Measurements from ENCODE around the gene PRPSAP2.
"Not testable (repeated sequence)": the region's sequence is repeated elsewhere in the genome, so short reads cannot be mapped to it uniquely, and the experiment has no call there.

Gene PRPSAP2

GRCh38 chr17:18857864-18858566 lies at the start of gene PRPSAP2:
Gene PRPSAP2 (plus strand): TSS chr17:18858131. CDS start chr17:18865834, 7,703 bp downstream.
- peak within 1 kb of the TSS; percentile 92 for H3K4me3 ChIP-seq
- peak; percentile 32 for DNase-seq (ENCODE audit: low read depth, low spot score)
- H3K9ac ChIP-seq (ENCODE audit: insufficient read length), result peak within 1 kb of the TSS; percentile 85
- H3K27ac ChIP-seq, result peak within 1 kb of the TSS; percentile 67; the same call in 1 of the 2 replicates
- no peaks in the 10 kb centered on the region for H3K9me3 ChIP-seq (ENCODE audit: low read depth, low read length)
- H3K36me3 ChIP-seq (ENCODE audit: insufficient read depth, low read length), result no peaks in the 10 kb centered on the region
- TF ChIP-seq POLR2AphosphoS5 (IDR thresholded peaks at IDR 0.05; ENCODE audit: borderline replicate concordance, low read depth, low read length), result peak; percentile 61
- TF ChIP-seq FOXP2 (optimal IDR thresholded peaks at IDR 0.05; ENCODE audit: control extremely low read depth, extremely low read length, insufficient read depth), result no peak

GRCh38 chr17:18815924-18816323 lies 42.0 kb upstream of the PRPSAP2 start:
- H3K4me3 ChIP-seq; H3K27ac ChIP-seq; H3K9ac ChIP-seq (ENCODE audit: insufficient read length); DNase-seq (ENCODE audit: low read depth, low spot score); H3K36me3 ChIP-seq (ENCODE audit: insufficient read depth, low read length); H3K9me3 ChIP-seq (ENCODE audit: low read depth, low read length): not testable (repeated sequence)

- not testable (repeated sequence) for H3K27ac ChIP-seq; H3K9ac ChIP-seq (ENCODE audit: insufficient read length); DNase-seq (ENCODE audit: low read depth, low spot score); H3K4me3 ChIP-seq; H3K9me3 ChIP-seq (ENCODE audit: low read depth, low read length); H3K36me3 ChIP-seq (ENCODE audit: insufficient read depth, low read length)
Measured at GRCh38 chr17:18816489-18817371, 41.2 kb upstream of the PRPSAP2 start.

- not testable (repeated sequence) for DNase-seq (ENCODE audit: low read depth, low spot score); H3K4me3 ChIP-seq; H3K9ac ChIP-seq (ENCODE audit: insufficient read length); H3K27ac ChIP-seq; H3K9me3 ChIP-seq (ENCODE audit: low read depth, low read length); H3K36me3 ChIP-seq (ENCODE audit: insufficient read depth, low read length)
Measured at GRCh38 chr17:18821430-18821829, 36.5 kb upstream of the PRPSAP2 start.

- not testable (repeated sequence) for H3K36me3 ChIP-seq (ENCODE audit: insufficient read depth, low read length); DNase-seq (ENCODE audit: low read depth, low spot score); H3K9ac ChIP-seq (ENCODE audit: insufficient read length); H3K9me3 ChIP-seq (ENCODE audit: low read depth, low read length); H3K4me3 ChIP-seq; H3K27ac ChIP-seq
Measured at GRCh38 chr17:18827613-18828012, 30.3 kb upstream of the PRPSAP2 start.

GRCh38 chr17:18848501-18848900 lies 9.4 kb upstream of the PRPSAP2 start:
- Histone ChIP-seq H3K9me3 (ENCODE audit: low read depth, low read length) (no peaks in the 10 kb centered on the region), H3K4me3 (no peak overlapping the region), H3K27ac (no peak overlapping the region), H3K9ac (ENCODE audit: insufficient read length) (no peak overlapping the region), H3K36me3 (ENCODE audit: insufficient read depth, low read length) (no peaks in the 10 kb centered on the region)
- no peak for TF ChIP-seq FOXP2 (optimal IDR thresholded peaks at IDR 0.05; ENCODE audit: control extremely low read depth, extremely low read length, insufficient read depth)
- no peak for DNase-seq (ENCODE audit: low read depth, low spot score)

GRCh38 chr17:18850679-18851078 lies 7.3 kb upstream of the PRPSAP2 start:
- Histone ChIP-seq H3K36me3 (ENCODE audit: insufficient read depth, low read length) (no peaks in the 10 kb centered on the region), H3K27ac (no peak overlapping the region), H3K9me3 (ENCODE audit: low read depth, low read length) (no peaks in the 10 kb centered on the region), H3K4me3 (no peak overlapping the region), H3K9ac (ENCODE audit: insufficient read length) (no peak overlapping the region)
- TF ChIP-seq POLR2AphosphoS5 (IDR thresholded peaks at IDR 0.05; ENCODE audit: borderline replicate concordance, low read depth, low read length), result no peak
- no peak for DNase-seq (ENCODE audit: low read depth, low spot score)

GRCh38 chr17:18851201-18851600 lies 6.7 kb upstream of the PRPSAP2 start:
- Histone ChIP-seq H3K27ac (no peak overlapping the region), H3K9me3 (ENCODE audit: low read depth, low read length) (no peaks in the 10 kb centered on the region), H3K9ac (ENCODE audit: insufficient read length) (no peak overlapping the region), H3K4me3 (no peak overlapping the region), H3K36me3 (ENCODE audit: insufficient read depth, low read length) (no peaks in the 10 kb centered on the region)
- TF ChIP-seq POLR2AphosphoS5 (IDR thresholded peaks at IDR 0.05; ENCODE audit: borderline replicate concordance, low read depth, low read length), result no peak
- DNase-seq (ENCODE audit: low read depth, low spot score), result no peak

- Histone ChIP-seq H3K9ac (ENCODE audit: insufficient read length) (no peak overlapping the region), H3K27ac (no peak overlapping the region), H3K36me3 (ENCODE audit: insufficient read depth, low read length) (no peaks in the 10 kb centered on the region), H3K4me3 (no peak overlapping the region), H3K9me3 (ENCODE audit: low read depth, low read length) (no peaks in the 10 kb centered on the region)
- DNase-seq (ENCODE audit: low read depth, low spot score), result no peak
- no peak for TF ChIP-seq POLR2AphosphoS5 (IDR thresholded peaks at IDR 0.05; ENCODE audit: borderline replicate concordance, low read depth, low read length)
- TF ChIP-seq EZH2 (IDR thresholded peaks at IDR 0.05), result no peak
- no peak for TF ChIP-seq FOXP2 (optimal IDR thresholded peaks at IDR 0.05; ENCODE audit: control extremely low read depth, extremely low read length, insufficient read depth)
Measured at GRCh38 chr17:18854956-18855355, 3.0 kb upstream of the PRPSAP2 start.

Measured in SK-N-MC (cell line).